ENCODE results near the gene CDR2L.
"Not testable (repeated sequence)": the region's sequence is repeated elsewhere in the genome, so short reads cannot be mapped to it uniquely, and the experiment has no call there.

CDR2L gene

GRCh38 chr17:74981979-74982662, 5.3 kb upstream of the CDR2L start:
- DNase-seq (ENCODE audit: low spot score) = peak; percentile 88

GRCh38 chr17:74982663-74983313, 4.6 kb upstream of the CDR2L start:
- peak; percentile 63 for DNase-seq (ENCODE audit: low spot score)

- no peak for DNase-seq (ENCODE audit: low spot score)
Measured at GRCh38 chr17:74986206-74986576, 1.2 kb upstream of the CDR2L start.

- DNase-seq (ENCODE audit: low spot score) = peak; percentile 63
Measured at GRCh38 chr17:74987909-74988711, 678 bp downstream of the CDR2L start.

- no peak for DNase-seq (ENCODE audit: low spot score)
Measured at GRCh38 chr17:74990581-74991105, 3.2 kb downstream of the CDR2L start.

- no peak for DNase-seq (ENCODE audit: low spot score)
Measured at GRCh38 chr17:74992223-74992622, 4.8 kb downstream of the CDR2L start.

GRCh38 chr17:74994440-74994839, 7.0 kb downstream of the CDR2L start:
- no peak for DNase-seq (ENCODE audit: low spot score)

GRCh38 chr17:74995847-74996246, 8.4 kb downstream of the CDR2L start:
- DNase-seq (ENCODE audit: low spot score) = no peak

GRCh38 chr17:74998783-74999182, 11.4 kb downstream of the CDR2L start:
- DNase-seq (ENCODE audit: low spot score) = no peak

GRCh38 chr17:74999523-74999922, 12.1 kb downstream of the CDR2L start:
- no peak for DNase-seq (ENCODE audit: low spot score)

- no peak for DNase-seq (ENCODE audit: low spot score)
Measured at GRCh38 chr17:75001915-75002843, 14.7 kb downstream of the CDR2L start.

GRCh38 chr17:75003070-75003956, 15.9 kb downstream of the CDR2L start:
- no peak for DNase-seq (ENCODE audit: low spot score)

- no peak for DNase-seq (ENCODE audit: low spot score)
Measured at GRCh38 chr17:75003957-75004355, 16.5 kb downstream of the CDR2L start.

- no peak for DNase-seq (ENCODE audit: low spot score)
Measured at GRCh38 chr17:75004371-75004770, 16.9 kb downstream of the CDR2L start.

GRCh38 chr17:75005291-75005690, 17.9 kb downstream of the CDR2L start:
- no peak for DNase-seq (ENCODE audit: low spot score)

GRCh38 chr17:75006084-75006483, 18.7 kb downstream of the CDR2L start:
- not testable (repeated sequence) for DNase-seq (ENCODE audit: low spot score)

- DNase-seq (ENCODE audit: low spot score) = no peak
Measured at GRCh38 chr17:75006653-75007052, 19.2 kb downstream of the CDR2L start.

- DNase-seq (ENCODE audit: low spot score) = no peak
Measured at GRCh38 chr17:75008373-75008772, 20.9 kb downstream of the CDR2L start.

- DNase-seq (ENCODE audit: low spot score) = no peak
Measured at GRCh38 chr17:75009139-75009724, 21.8 kb downstream of the CDR2L start.

- DNase-seq (ENCODE audit: low spot score) = peak; percentile 34
Measured at GRCh38 chr17:75010683-75011400, 23.4 kb downstream of the CDR2L start.

Measured in pons (tissue), 1 donor.